GM12873 (cell line): Measurements from ENCODE around the gene ADAMTS12.

ENCODE experiments used
- CTCF ChIP-seq: IDR thresholded peaks from 2 replicates; pipeline ENCODE4 v1.5.1; 2012; ENCODE audit warnings: low read depth, mild to moderate bottlenecking, moderate library complexity, low read length, control low read depth; ENCODE audit not compliant: insufficient read depth; ENCODE audit errors: missing control alignments

Gene ADAMTS12

DNA sequence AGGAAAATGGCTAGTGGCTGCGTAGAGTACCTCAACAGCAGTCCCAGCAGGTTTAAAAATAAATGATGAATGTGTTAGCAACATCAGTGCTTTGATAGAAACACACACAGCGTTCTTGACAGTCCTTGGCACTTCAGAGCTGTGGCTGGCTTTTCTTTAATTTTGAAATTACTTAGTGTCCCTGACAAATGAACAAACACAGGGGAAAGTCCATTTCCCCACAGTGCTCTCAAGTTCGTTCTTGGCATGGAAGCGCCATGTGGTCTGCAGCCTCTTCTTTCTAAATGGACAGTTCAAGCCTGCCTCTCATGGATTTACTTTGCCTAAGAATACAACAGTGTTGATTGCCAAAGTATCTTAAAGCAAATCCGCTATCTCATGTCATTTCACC is 102.2 kb downstream of the ADAMTS12 start:
- no peak for TF ChIP-seq CTCF

DNA sequence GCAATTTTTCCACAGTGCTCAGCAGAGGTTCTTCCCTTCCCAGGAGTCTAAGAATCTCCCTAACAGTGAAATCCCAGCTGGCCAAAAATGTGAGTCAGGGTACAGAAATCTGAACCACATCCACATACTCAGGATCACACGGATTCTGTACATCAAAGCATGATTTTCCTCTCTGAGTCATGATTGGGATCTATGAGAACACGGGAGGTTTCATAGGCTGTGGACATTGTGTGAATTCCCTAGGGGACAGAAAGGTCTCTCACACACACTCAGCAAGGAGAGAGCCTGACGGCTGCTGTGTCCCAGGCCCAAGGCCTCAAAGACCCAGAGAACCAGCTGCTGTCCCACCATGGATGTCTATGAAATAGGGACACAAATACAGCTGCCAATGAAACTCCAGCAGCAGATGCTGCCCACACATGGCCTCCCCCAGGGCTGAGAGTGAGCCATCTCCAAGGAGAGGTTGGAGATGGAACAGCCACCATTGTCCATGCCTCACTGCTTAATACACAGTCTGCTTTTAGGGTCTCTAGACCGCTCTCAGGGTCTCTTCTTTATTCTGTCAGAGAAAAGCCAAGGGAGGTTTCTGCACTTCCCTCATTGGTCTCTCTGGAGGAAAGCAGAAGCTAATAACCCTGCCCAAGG is 102.7 kb downstream of the ADAMTS12 start:
- TF ChIP-seq CTCF: no peak

GRCh38 chr5:33785571-33785970 is 106.2 kb downstream of the ADAMTS12 start:
- no peak for TF ChIP-seq CTCF

GRCh38 chr5:33781286-33781685 is 110.5 kb downstream of the ADAMTS12 start:
- no peak for TF ChIP-seq CTCF

DNA sequence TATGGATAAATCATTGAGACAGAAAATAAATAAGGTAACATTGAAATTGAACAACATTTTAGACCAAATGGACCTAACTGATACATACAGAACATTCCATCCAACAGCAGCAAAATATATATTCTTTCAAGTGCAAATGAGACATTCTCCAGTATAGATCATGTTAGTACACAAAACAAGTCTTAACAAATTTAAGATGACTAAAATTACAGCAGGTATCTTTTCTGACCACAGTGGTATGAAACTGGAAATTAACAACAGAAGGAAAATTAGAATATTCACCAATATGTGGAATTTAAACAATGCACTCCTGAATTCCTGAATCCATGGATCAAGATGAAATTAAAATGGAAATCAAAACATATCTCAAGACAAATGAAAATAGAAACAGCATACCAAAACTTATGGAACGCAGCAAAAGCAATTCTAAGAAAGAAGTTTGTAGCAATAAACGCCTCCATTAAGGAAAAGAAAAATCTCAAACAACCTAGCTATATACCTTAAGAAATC is 115.6 kb downstream of the ADAMTS12 start:
- TF ChIP-seq CTCF: no peak

- TF ChIP-seq CTCF: no peak
Measured at GRCh38 chr5:33774341-33774740, 117.4 kb downstream of the ADAMTS12 start.

GRCh38 chr5:33772380-33772897 is 119.4 kb downstream of the ADAMTS12 start:
- TF ChIP-seq CTCF: no peak
